Iris pigment epithelial cell (primary cell): ENCODE measurements around the gene C1orf146.
"Not testable (repeated sequence)": the region's sequence is repeated elsewhere in the genome, so short reads cannot be mapped to it uniquely, and the experiment has no call there.

Source experiments
- DNase-seq: peaks from one replicate; pipeline ENCODE4 v3.0.0-alpha.2; 2011; ENCODE audit warnings: low read depth

The C1orf146 gene, protein sequence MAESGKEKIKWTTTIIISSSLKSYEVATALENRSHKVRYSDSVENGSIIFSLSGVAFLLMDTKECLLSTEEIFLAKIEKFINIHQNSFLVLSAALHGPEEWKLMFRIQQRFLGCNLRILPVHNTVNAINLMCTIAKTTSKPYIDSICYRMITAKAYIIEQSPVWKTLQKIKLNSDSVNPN

GRCh38 chr1:92217721-92218120 is at the start of gene C1orf146:
Gene C1orf146 (plus strand): TSS chr1:92217915. CDS start chr1:92231421, 13,506 bp downstream.
- DNase-seq = no peak

DNA sequence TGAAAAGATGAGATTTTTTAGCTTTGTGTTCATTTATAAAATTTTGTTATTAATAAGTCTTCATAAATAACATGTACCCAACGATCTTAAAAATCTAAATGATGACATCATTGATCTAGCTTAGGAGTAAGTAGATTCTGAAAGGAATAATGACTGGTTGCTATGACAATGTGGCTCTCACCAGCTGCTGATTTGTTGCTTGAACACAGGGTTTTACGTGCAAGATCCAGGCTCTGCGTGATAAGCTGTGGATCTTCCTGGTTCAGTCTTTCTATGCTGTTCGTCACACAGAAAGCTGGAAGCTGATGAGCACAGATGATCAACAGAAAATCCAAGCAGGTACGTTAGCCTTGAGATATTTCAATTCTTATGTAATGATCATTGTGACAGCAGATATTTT is 49.1 kb upstream of the C1orf146 start:
- DNase-seq = peak; percentile 15

- DNase-seq = no peak
Observed at GRCh38 chr1:92169214-92170005, 48.3 kb upstream of the C1orf146 start.

GRCh38 chr1:92184632-92185031 is 33.1 kb upstream of the C1orf146 start:
- DNase-seq = peak; percentile 91

- DNase-seq = peak; percentile 81
Observed at GRCh38 chr1:92186081-92186480, 31.6 kb upstream of the C1orf146 start.

GRCh38 chr1:92188436-92189255 is 29.1 kb upstream of the C1orf146 start:
- no peak for DNase-seq

DNA sequence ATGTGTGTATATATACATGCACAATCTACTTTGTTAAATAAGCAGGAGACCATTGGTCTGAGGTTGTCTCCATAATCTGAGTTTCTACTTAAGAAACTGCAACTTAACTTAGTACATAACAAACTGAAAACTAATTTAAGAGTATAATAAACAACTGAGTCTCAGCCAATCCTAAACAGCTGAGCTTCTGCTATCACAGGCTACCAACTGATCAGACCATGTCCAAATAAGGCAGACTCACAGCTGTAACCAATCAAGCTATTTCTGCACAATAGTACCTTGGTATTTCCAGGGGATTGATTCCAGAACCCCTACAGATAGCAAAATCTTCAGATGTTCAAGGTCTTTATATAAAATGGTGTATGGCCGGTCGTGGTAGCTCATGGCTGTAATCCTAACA is 26.0 kb upstream of the C1orf146 start:
- no peak for DNase-seq

- DNase-seq = no peak
Observed at GRCh38 chr1:92192246-92192645, 25.5 kb upstream of the C1orf146 start.

DNA sequence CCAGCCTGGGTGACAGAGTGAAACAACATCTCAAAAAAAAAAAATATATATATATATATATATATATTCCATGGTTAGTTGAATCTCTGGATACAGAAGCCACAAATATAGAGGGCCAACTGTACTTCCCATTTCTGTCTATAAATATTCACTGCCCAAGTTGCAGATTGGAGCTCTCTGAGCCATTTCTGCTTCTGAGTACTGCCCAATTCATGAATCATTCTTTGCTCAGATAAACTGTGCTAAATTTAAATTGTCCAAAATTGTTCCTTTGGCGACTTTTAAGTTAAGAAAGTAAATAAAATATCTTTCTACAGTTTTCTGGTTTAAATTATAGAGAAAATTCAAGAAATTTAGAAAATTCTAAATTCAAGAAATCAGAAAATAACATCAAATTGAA is 23.2 kb upstream of the C1orf146 start:
- DNase-seq = no peak

GRCh38 chr1:92201973-92202372 is 15.7 kb upstream of the C1orf146 start:
- peak; percentile 55 for DNase-seq

DNA sequence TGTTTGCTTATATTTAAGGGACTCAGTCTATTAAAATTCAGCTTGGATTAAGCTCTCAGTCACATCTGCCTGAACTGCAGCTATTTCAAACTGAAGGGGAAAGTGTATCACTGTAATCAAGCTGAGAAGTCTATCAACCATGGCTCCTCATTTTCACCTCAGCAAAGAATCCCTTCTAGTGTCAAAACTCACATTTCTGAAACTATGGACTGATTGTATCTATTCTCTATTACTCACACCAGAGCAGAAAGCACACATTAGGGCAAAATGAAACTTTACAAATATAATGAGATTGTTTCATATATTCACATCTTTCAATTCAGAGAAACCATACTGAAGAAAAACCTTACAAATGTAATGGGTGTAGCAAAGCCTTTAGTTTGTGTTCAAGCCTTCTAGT is 14.6 kb upstream of the C1orf146 start:
- DNase-seq = no peak

DNA sequence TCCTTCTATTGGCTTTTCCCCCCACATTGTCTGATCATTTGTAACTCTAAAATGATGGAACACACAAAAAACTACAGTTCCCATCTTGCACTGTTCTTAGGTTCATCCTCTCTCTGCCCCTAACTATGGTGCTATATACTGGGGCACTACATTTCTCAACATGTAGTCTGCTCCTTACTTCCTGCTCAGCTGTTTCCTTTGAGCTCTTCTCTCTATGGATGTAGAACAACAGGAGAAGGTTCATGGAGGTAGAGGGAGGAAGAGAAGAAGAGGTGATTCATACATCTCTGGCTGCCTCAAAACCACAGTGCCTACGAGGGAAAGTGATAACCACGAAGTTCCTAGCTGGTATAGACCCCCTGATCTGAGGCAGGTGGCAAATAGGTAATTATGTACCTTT is 7.0 kb upstream of the C1orf146 start:
- peak; percentile 60 for DNase-seq

GRCh38 chr1:92211166-92211565 is 6.5 kb upstream of the C1orf146 start:
- peak; percentile 92 for DNase-seq

DNA sequence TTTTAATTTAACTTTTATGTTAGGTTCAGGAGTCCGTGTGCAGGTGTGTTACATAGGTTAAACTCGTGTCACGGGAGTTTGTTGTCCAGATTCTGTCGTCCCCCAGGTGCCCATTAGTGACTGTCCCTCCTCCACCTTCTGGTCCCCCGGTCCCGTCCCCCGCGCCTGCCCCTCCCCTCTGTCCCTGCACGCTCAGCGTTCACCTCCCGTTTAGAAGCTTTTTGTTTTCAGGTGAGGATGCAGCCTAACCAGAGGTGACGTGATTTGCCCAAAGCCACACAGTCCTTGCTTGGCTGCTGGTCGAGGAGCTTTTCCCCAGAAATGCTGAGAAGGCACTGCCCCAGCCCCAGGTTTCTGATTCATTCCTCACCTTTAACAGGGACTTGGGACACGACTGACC is 844 bp downstream of the C1orf146 start:
- DNase-seq = no peak

GRCh38 chr1:92219028-92219427 is 1.3 kb downstream of the C1orf146 start:
- DNase-seq = no peak

DNA sequence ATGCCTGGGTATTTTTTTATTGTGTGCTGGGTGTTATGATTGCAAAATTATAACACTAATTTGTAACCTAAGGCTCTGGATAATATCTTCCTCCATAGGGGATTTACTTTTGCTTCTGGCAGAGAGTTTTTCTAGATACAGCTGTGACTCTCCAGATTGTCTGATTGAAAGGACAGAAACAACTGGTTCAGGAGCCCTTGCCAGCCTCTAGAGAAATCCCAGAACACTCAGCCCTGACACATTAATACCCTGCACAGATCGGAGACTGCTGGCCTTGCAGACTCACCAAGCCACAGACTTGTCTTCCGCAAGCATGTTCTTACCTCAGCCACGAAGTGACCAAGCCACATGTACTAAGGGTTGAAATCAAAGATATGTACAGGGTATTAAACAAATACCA is 10.7 kb downstream of the C1orf146 start:
- DNase-seq = no peak

- no peak for DNase-seq
Observed at GRCh38 chr1:92230736-92231135, 13.0 kb downstream of the C1orf146 start.

DNA sequence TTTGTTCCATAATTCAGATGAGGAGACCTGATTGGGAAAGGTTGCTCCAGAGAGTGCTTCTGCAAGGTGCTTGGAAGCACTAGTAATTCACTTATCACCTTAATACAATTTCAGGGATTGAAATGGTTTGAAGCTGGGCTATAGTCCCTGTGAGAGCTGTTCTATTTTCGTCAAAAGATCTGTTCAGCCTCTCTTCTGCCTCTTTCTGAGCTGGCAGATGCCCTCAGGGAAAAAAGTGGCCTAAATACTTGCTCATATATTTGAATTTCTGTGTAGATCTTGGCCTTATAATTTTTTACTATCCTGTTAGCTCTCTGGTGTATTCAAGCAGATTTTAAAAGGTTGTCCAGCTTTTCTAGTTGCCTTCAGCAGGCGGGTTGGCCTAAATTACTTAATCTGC is 22.3 kb downstream of the C1orf146 start:
- no peak for DNase-seq

GRCh38 chr1:92244376-92244775 is 26.7 kb downstream of the C1orf146 start:
- DNase-seq = peak; percentile 32

DNA sequence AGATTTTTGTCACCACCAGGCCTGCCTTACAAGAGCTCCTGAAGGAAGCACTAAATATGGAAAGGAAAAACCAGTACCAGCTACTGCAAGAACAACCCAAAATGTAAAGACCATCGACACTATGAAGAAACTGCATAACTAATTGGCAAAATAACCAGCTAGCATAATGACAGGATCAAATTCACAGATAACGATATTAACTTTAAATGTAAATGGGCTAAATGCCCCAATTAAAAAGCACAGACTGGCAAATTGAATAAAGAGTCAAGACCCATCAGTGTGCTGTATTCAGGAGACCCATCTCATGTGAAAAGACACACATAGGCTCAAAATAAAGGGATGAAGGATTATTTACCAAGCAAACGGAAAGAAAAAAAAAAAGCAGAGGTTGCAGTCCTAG is 37.0 kb downstream of the C1orf146 start:
- not testable (repeated sequence) for DNase-seq

DNA sequence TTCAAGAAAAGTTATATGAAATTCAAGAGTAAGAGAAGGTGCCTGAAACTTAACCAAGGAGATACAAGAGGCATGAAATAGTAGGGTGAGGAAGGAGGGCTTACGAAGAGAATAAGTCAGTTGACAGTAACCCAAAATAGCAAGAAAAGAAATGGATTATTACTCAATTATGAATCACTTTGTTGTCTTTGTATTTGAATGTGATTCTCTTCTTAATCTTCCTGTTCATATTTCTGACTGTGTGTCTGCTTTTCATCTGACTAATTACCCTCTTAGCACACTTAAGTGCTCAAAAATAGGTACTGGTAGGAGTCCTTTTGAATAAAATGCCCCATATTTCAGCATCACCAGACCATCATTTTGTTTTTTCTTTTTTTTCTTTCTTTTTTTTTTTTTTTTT is 41.6 kb downstream of the C1orf146 start:
- peak; percentile 31 for DNase-seq

DNA sequence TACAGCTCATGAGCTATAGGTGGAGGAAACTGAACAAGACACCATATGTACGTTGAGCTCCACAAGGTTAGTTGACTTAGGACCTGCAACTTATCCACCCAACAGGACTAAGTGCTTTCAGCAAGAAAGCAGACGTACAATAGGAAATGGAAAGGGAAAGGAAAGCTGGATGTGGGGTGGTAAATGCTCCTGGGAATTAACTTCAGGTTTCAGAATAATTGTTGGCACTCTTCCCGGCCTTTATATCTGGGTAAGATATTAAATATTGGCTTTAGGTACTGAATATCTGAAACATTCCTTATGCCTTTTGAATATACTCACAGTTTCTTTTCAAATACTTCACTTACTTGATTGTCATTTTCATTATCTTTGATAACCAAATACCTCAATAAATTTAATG is 44.8 kb downstream of the C1orf146 start:
- no peak for DNase-seq

DNA sequence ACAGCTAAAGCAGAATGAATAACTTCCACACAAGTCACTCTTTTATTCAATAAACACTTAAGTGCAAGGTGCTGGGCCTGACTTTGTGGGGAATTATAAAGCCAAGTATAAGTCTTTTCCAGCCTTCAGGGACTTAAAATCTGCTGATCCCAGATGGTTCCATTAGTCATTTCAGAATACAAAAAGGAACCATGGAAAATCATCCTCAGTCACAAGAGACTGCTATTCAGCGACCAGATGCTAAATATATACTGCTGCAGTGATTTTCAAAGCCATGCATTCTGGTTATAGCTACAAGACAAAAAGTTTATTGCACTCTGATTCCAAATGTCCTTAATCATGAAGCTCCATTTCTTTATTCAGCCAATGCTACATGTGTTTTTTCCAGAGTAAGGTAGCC is 55.3 kb downstream of the C1orf146 start:
- no peak for DNase-seq
